SK-N-SH treated with all-trans-retinoic acid at 6 μM for 48 hours (cell line): ENCODE results near the gene CCDC57.

Experiments
- ARNTL ChIP-seq: fragments of 450-650 bp; formaldehyde crosslinking; IDR thresholded peaks from 2 replicates; pipeline ENCODE4 v1.5.0; 2020; ENCODE audit warnings: low read depth, mild to moderate bottlenecking, moderate library complexity, borderline replicate concordance
- CREB5 ChIP-seq: fragments of 250-450 bp; sonication (Bioruptor Pico); IDR thresholded peaks from 2 replicates; pipeline ENCODE4 v1.5.1; 2020; ENCODE audit warnings: low read depth, mild to moderate bottlenecking, moderate library complexity
- ESRRG ChIP-seq: fragments of 250-450 bp; sonication (Bioruptor Pico); IDR thresholded peaks from 2 replicates; pipeline ENCODE4 v1.6.1; 2021; ENCODE audit warnings: mild to moderate bottlenecking
- ISL1 ChIP-seq: fragments of 250-450 bp; sonication (Bioruptor Pico); IDR thresholded peaks from 2 replicates; pipeline ENCODE4 v2.1.2; 2022; ENCODE audit warnings: mild to moderate bottlenecking, moderate library complexity
- PATZ1 ChIP-seq: fragments of 250-450 bp; sonication (Bioruptor Pico); IDR thresholded peaks from 2 replicates; pipeline ENCODE4 v1.8.0; 2020; ENCODE audit warnings: mild to moderate bottlenecking, moderate library complexity, borderline replicate concordance
- PPARA ChIP-seq: fragments of 250-450 bp; sonication (Bioruptor Pico); IDR thresholded peaks from 2 replicates; pipeline ENCODE4 v1.5.0; 2020; ENCODE audit warnings: mild to moderate bottlenecking, borderline replicate concordance
- TOX ChIP-seq: fragments of 250-450 bp; sonication (Bioruptor Pico); IDR thresholded peaks from 2 replicates; pipeline ENCODE4 v1.8.0; 2021; ENCODE audit warnings: mild to moderate bottlenecking, moderate library complexity, borderline replicate concordance
- TSHZ2 ChIP-seq: fragments of 250-450 bp; sonication (Bioruptor Pico); IDR thresholded peaks from 2 replicates; pipeline ENCODE4 v1.5.0; 2020; ENCODE audit warnings: mild to moderate bottlenecking, moderate library complexity
- ZFP3 ChIP-seq: fragments of 250-450 bp; sonication (Bioruptor Pico); IDR thresholded peaks from 2 replicates; pipeline ENCODE4 v1.5.0; 2020; ENCODE audit warnings: mild to moderate bottlenecking, moderate library complexity

GRCh38 chr17:82127704-82128103, 84.9 kb downstream of the CCDC57 start:
- TF ChIP-seq TSHZ2 (no peak), ZFP3 (CRISPR knock-in tag) (no peak), ISL1 (no peak), PPARA (CRISPR knock-in tag) (no peak), ARNTL (CRISPR knock-in tag) (no peak), CREB5 (CRISPR knock-in tag) (no peak), TOX (CRISPR knock-in tag) (no peak), ESRRG (CRISPR knock-in tag) (no peak), PATZ1 (no peak)
